HAP-1 (cell line): Measurements from ENCODE around the gene ASCC2.

ENCODE experiments used
- DNase-seq, 2 experiments: peaks; one replicate each; pipeline ENCODE4 v3.0.0-alpha.2; 2016 to 2020; ENCODE audit warnings: low spot score in 2 of 2
- H3K27me3 ChIP-seq: fragments of 250-450 bp; sonication (Bioruptor Pico); 2 replicates; pipeline ENCODE4 v1.5.1; 2020; ENCODE audit warnings: low read depth, mild to moderate bottlenecking, moderate library complexity
- H3K36me3 ChIP-seq: fragments of 250-450 bp; sonication (Bioruptor Pico); replicated peaks from 2 replicates; pipeline ENCODE4 v1.5.1; 2020; ENCODE audit warnings: mild to moderate bottlenecking
- H3K4me1 ChIP-seq: fragments of 250-450 bp; sonication (Bioruptor Pico); 2 replicates; pipeline ENCODE4 v1.5.1; 2020; ENCODE audit warnings: mild to moderate bottlenecking
- H3K4me3 ChIP-seq: fragments of 250-450 bp; sonication (Bioruptor Pico); 2 replicates; pipeline ENCODE4 v1.5.1; 2020; ENCODE audit warnings: mild to moderate bottlenecking, moderate library complexity
- H3K9me3 ChIP-seq: fragments of 250-450 bp; sonication (Bioruptor Pico); 2 replicates; pipeline ENCODE4 v1.5.1; 2020; ENCODE audit warnings: mild to moderate bottlenecking, moderate library complexity
- in situ Hi-C: fragments of 300-500 bp; cut with MboI; formaldehyde crosslinking; loops from 3 replicates; pipeline ENCODE4 v1.14.3; 2020; ENCODE audit warnings: low sequenced_read_pairs, inconsistent platforms, mixed read lengths

The ASCC2 gene, protein sequence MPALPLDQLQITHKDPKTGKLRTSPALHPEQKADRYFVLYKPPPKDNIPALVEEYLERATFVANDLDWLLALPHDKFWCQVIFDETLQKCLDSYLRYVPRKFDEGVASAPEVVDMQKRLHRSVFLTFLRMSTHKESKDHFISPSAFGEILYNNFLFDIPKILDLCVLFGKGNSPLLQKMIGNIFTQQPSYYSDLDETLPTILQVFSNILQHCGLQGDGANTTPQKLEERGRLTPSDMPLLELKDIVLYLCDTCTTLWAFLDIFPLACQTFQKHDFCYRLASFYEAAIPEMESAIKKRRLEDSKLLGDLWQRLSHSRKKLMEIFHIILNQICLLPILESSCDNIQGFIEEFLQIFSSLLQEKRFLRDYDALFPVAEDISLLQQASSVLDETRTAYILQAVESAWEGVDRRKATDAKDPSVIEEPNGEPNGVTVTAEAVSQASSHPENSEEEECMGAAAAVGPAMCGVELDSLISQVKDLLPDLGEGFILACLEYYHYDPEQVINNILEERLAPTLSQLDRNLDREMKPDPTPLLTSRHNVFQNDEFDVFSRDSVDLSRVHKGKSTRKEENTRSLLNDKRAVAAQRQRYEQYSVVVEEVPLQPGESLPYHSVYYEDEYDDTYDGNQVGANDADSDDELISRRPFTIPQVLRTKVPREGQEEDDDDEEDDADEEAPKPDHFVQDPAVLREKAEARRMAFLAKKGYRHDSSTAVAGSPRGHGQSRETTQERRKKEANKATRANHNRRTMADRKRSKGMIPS

DNA sequence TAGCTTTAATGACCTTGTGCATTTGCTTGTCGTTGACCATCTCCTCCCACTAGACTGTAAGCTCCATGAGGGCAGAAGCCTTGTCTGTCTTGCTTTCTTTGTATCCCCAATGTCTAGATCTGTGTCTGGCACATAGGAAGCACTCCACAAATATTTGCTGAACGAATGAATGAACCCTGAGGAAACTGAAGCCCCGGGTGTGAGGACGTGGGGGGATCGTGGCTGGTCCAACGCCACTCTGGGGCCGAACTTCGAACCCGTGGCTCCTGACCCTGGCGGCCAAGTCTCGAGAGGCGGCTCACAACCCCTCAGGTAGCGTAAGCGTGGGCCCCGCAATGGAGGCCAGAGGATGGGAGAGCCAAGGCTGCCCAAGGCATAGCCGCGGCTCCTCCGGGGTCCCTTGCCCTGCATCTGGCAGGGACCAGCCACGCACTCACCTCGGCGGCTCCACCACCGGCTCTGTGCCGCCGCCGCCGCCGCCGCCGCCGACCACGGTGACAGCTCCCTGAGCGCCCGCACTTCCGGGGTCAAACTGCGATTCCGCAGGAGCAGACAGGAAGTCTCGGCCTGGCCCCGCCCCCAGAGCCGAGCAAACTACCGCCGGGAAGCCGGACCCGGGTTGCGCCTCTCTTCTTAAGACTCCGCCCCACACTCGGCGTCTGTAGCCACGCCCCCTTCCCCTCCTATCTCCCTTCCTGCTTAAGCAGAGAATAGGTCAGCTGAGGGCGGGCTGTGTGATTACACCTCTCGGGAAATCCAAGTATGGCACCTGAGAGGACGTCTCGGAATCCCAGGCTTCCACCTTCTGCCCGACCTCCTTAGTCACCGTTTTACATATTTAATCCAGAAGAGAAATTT is at the start of gene ASCC2:
ASCC2 (minus strand) TSS at position 534 of the 858 bp plus-strand sequence. CDS start 5,949 bp downstream, outside the sequence.
- Histone ChIP-seq H3K9me3 (peaks cover 3% of the 10 kb centered on the region; the same call in 1 of the 2 replicates), H3K36me3 (peaks cover 6% of the 10 kb centered on the region)
- in situ Hi-C loops: no loop called here

DNA sequence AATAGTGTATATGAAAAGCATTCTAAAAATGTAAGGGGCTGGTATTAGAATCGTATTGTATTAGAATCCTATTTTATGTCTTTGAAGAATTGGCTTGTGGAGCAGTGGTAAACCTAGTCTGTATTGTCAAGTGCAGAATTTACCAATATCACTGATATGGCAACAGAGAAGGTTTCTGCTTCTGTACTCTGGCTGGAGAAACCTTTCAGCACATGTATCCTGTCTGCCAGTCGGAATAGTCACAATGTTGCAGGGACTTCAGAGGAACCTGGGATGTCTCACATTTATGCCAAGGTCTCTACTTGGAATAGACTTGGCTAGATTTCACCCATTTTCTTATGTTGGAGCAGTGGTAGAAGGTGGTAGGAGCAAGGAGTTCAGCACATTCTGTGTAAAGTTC is 49.3 kb upstream of the ASCC2 start:
- Histone ChIP-seq H3K36me3 (no peaks in the 10 kb centered on the region; the same call in 1 of the 2 replicates), H3K27me3 (no peaks in the 10 kb centered on the region), H3K4me3 (no peak overlapping the region), H3K4me1 (peaks cover 20% of the 10 kb centered on the region), H3K9me3 (no peaks in the 10 kb centered on the region)
- no peak for DNase-seq
- in situ Hi-C loops: no loop called here

More for the DNA sequence above, at the start of gene ASCC2:
- Histone ChIP-seq H3K4me1 (peaks cover 8% of the 10 kb centered on the region; the same call in 1 of the 2 replicates), H3K4me3 (peak within 1 kb of the TSS; percentile 96), H3K27me3 (no peaks in the 10 kb centered on the region)
- DNase-seq: peak; percentile 97 to 100

DNA sequence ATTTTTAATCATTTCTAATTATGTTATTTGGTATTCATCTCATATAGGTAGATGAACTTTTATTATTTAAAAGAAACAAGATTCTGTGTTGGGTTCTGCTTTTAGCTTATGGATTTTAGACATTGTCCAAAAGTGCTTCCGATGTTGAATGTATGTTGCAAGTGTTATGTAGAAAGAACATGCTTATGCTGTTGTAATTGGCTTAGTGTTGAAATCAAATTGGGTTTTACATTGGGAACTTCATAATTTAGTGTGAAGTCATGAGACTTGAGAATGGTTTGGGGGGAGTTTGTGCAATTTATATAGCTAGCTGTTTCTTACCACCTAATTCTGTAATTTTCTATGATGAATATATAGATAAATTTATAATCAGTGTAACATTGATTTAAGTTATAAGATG is 48.5 kb upstream of the ASCC2 start:
- Histone ChIP-seq H3K27me3 (no peaks in the 10 kb centered on the region), H3K4me1 (peaks cover 17% of the 10 kb centered on the region), H3K4me3 (no peak overlapping the region), H3K36me3 (no peaks in the 10 kb centered on the region; the same call in 1 of the 2 replicates), H3K9me3 (no peaks in the 10 kb centered on the region)
- in situ Hi-C loops: no loop called here
- DNase-seq: no peak

DNA sequence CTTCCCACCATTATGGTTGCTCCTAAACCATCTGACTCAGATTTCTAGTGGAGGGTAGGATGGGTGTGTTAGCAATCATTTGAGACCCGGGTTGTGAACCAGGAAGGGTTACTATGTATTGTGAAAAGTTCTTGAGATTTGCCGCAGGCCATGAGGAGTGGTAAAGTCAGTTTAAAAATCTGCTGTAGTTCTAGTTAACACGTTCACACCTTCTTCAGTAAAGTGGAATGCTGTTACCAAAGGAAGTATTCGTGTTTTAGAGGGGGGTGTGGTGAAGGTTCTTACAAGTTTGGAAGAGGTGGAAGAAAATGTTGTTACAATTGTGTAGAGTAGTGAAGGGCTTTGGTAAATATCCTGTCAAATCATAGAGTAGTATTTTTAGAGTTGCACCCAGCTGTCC is 47.5 kb upstream of the ASCC2 start:
- Histone ChIP-seq H3K4me3 (no peak overlapping the region), H3K27me3 (no peaks in the 10 kb centered on the region), H3K4me1 (peaks cover 17% of the 10 kb centered on the region), H3K36me3 (no peaks in the 10 kb centered on the region; the same call in 1 of the 2 replicates), H3K9me3 (no peaks in the 10 kb centered on the region)
- in situ Hi-C loops: no loop called here
- no peak for DNase-seq

DNA sequence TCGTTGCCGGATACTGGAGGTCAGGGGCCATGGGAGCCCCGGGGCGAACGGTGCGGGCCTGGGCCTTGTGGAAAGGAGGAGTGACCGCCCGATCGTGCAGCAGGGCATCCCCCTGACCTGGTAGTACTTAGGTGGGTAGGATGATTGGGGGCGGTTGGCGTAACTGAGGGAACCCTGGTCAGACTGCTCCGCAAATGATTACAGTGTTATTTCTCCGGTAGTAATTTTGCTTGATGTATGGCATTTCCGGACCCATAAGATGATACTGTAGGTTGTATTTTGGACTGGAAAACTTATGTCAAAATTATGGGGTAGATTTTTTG is 45.7 kb upstream of the ASCC2 start:
- Histone ChIP-seq H3K27me3 (no peaks in the 10 kb centered on the region), H3K9me3 (no peaks in the 10 kb centered on the region), H3K4me1 (peaks cover 17% of the 10 kb centered on the region), H3K4me3 (peak overlapping the region; percentile 99), H3K36me3 (no peaks in the 10 kb centered on the region; the same call in 1 of the 2 replicates)
- no peak for DNase-seq
- in situ Hi-C loops: no loop called here

DNA sequence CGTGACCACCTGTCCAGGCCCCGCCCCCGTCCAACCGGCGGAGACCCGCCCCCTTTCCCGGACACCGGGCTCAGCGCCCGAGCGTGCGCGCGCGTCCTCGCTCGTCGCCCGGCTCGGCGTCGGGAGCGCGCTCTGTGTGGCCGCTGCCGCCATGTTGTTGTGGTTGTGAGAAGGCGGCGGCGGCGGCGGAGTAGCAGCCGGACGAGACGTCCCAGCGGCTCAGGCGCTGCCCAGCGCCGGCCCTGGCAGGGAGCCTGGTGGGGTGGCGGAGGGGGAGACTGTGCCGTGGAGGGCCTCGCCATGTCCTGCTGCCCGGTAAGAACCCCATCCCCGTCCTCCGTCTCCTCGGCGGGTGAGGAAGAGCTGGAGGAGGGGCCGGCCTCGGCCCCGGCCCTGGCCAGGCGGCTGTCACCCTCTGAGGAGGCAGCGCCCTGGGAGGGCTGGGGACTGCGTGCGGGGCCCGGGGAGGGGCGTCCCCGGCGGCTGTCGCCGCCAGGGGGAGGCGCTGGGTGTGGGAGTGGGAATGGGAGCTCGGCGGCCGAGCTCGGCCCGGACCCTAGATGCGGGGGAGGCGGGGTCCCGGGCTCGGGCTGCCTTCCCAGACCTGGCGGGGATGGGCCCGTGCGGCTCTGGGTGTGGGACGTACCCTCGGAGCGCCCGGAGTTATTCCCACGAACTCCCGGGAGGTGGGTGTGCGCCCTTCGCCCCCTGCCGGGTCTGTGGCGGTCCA is 45.1 kb upstream of the ASCC2 start, which contains the start of gene MTMR3:
MTMR3 (plus strand) TSS at position 130 of the 730 bp plus-strand sequence. CDS start 87,886 bp downstream, outside the sequence.
- no peaks in the 10 kb centered on the region for H3K9me3 ChIP-seq
- H3K4me1 ChIP-seq: peaks cover 17% of the 10 kb centered on the region
- H3K36me3 ChIP-seq: no peaks in the 10 kb centered on the region; the same call in 1 of the 2 replicates
- peak within 1 kb of the TSS; percentile 99 for H3K4me3 ChIP-seq
- H3K27me3 ChIP-seq: no peaks in the 10 kb centered on the region
- DNase-seq: peak; percentile 78 to 96
- in situ Hi-C loops: no loop called here

DNA sequence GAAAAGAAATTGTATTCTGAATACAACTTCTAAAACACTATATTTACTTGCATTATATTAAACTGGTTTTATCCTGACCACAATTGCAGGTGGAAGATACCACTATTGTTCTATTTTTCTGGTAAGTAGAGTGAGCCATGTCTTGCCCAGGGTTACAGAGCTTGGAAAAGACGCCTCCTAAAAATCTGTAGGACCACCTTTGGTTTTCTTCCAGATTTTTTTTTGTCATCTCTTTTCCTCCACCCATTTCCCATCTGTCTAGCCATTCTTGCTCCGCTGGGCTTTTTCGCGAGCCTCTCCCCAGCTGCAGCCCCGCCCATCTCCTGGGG is 44.6 kb upstream of the ASCC2 start:
- no peak for DNase-seq
- Histone ChIP-seq H3K36me3 (no peaks in the 10 kb centered on the region; the same call in 1 of the 2 replicates), H3K4me3 (peak overlapping the region; percentile 99), H3K27me3 (no peaks in the 10 kb centered on the region), H3K9me3 (no peaks in the 10 kb centered on the region), H3K4me1 (peaks cover 17% of the 10 kb centered on the region)
- in situ Hi-C loops: no loop called here

DNA sequence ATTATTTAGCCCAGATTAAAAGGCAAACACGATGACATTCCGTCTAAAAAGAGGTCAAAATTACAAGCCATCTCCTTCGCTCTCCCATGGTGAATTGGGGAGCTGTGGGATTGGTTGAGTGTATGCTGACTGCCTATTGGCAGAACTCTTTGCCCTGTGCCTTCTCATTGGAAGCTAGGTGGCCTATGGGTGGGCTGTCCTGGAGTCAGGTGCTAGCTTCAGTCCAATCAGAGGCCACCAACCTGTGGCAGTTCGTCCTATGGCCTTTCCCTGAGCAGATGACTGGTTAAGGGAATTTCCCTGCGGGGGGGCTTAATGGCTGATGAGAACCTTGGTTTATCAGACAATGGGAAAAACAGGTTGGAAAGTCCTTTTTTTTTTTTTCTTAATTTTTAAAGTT is 41.7 kb upstream of the ASCC2 start:
- no peak overlapping the region for H3K4me3 ChIP-seq
- no peak for DNase-seq
- no peaks in the 10 kb centered on the region; the same call in 1 of the 2 replicates for H3K36me3 ChIP-seq
- H3K27me3 ChIP-seq: no peaks in the 10 kb centered on the region
- H3K9me3 ChIP-seq: no peaks in the 10 kb centered on the region
- in situ Hi-C loops: no loop called here
- H3K4me1 ChIP-seq: peaks cover 5% of the 10 kb centered on the region

DNA sequence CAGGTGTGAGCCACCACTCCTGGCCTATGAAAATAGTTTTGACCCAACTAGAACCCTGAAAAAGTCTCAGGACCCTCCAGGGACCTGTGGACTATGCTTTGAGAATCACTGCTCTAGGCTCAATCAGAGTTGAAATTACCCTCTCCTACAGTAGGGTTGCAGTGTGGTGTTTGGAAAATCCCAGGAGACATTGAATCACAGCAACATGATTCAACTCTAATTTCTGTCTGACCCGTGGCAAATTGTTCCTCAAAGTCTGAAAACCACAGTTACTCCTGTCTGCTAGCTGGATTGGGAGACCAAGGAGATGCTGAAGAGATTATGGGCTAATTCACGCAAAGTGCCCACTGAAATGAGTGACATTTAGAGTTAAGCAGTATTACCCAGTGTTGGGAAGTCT is 39.5 kb upstream of the ASCC2 start:
- Histone ChIP-seq H3K27me3 (no peaks in the 10 kb centered on the region), H3K4me1 (peaks cover under 1% of the 10 kb centered on the region), H3K4me3 (no peak overlapping the region), H3K36me3 (no peaks in the 10 kb centered on the region), H3K9me3 (no peaks in the 10 kb centered on the region)
- no peak for DNase-seq
- in situ Hi-C loops: no loop called here

DNA sequence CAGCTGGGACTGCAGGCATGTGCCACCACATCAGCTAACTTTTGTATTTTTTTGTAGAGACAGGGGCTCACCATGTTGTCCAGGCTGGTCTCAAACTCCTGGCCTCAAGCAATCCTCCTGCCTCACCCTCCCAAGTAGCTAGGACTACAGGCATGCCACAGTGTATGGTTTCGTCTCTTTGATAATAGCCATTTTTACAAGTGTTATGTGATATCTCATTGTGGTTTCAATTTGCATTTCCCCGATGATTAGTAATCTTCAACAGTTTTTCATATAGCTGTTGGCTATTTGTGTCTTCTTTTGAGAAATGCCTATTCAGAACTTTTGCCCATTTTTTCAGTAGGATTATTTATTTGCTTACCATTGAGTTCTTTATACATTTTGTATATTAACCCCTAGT is 35.9 kb upstream of the ASCC2 start:
- no peaks in the 10 kb centered on the region for H3K9me3 ChIP-seq
- H3K27me3 ChIP-seq: no peaks in the 10 kb centered on the region
- in situ Hi-C loops: no loop called here
- H3K36me3 ChIP-seq: no peaks in the 10 kb centered on the region
- DNase-seq: no peak
- no peak overlapping the region for H3K4me3 ChIP-seq
- peaks cover 4% of the 10 kb centered on the region for H3K4me1 ChIP-seq

DNA sequence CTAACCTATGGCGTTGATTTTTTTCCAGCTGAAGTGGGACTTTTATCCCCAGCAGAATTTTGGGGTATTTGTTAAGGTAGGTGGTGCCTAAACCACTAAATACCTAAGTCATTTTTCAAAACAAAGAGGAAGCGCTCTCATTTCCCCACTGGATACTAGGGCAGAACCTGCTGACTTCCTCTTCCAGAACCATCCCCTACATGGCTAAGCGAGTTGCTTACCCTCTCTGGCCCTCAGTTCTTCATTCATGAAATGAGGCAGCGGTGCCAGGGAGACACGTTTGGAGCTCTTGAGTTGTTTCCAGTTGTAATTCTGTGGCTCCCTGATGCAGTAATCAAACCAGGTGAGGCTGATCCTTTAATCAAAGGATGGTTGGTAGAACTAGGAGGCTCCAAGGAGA is 34.9 kb upstream of the ASCC2 start:
- Histone ChIP-seq H3K36me3 (no peaks in the 10 kb centered on the region), H3K9me3 (no peaks in the 10 kb centered on the region), H3K4me3 (no peak overlapping the region), H3K27me3 (no peaks in the 10 kb centered on the region), H3K4me1 (peaks cover 4% of the 10 kb centered on the region)
- no peak for DNase-seq
- in situ Hi-C loops: no loop called here

DNA sequence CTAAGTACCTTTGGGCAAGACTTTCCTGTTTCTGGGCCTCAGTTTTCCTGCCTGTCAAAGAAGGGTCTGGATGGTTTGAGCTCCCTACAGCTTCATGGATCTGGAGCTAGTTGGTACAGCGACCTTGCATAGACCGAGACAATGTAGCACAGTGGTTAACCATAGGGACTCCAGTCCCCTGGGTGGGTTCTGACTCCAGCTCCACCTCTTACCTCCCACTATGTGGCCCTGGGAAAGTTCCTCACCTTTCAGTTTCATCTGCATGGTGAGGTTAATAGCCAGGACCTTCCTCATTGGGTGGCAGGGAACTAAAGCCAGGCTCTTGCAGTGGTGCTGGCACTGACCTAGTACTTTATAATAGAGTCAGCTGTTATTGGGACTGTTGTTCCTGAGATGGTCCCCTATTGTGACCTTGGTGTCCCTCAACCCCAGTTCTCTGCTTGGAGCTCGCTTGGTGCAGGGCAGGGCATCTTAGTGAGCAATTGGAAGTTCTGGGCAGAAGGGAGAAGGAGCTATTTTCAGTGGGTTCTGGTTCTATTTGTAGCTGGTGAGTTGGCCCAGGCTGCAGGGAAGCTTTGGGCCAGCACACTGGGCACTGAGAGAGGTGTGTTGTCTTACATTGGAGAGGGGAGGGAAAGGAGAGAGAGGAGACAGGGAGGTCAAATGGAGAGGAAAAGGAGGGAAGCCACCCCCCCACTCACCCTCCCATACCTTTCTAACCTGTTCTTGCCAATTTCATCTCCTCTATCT is 34.2 kb upstream of the ASCC2 start:
- Histone ChIP-seq H3K36me3 (no peaks in the 10 kb centered on the region), H3K9me3 (no peaks in the 10 kb centered on the region), H3K4me1 (peaks cover 4% of the 10 kb centered on the region), H3K4me3 (no peak overlapping the region), H3K27me3 (no peaks in the 10 kb centered on the region)
- in situ Hi-C loops: no loop called here
- DNase-seq: no peak
